Fibroblast of peridontal ligament (primary cell): ENCODE measurements around the gene PNMA1.
"Not testable (repeated sequence)": the region's sequence is repeated elsewhere in the genome, so short reads cannot be mapped to it uniquely, and the experiment has no call there.

Experiments
- DNase-seq: peaks from one replicate; pipeline ENCODE4 v3.0.0-alpha.2; 2010; ENCODE audit errors: extremely low read depth

PNMA1 gene

DNA sequence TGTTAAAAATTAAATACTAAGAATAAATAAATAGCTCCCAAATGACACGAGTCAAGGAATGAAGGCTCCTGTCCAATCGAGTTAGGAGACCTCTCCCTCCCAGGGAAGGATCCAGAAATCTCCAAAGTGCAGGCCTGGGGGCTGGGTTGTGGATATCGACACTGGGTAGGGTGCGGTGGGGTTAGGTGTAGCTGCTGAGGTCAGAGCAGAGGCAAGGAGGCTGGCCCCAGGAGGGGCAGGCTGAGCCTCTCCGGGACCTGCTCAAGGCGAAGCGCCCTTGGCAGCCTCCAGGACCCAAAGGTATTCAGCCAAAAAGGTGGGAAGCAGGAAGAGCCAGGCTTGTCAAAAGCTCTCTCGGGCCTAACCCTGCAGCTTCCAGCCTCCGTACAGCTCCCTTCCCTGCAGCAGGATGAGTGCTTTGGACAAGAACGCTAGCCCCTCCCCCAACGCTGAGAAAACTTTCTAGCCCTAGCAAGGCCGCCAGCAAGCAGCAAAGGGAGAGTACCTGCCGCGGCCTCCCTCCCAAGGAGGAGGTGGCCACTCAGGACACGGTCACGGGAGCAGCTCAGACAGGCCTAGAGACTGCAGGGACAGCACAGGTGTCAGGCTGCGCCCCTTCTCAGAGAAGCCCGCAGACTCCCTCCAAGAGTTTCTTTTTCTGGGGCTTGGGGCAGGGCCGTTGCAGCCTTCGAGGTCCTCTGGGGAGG is 3.7 kb upstream of the PNMA1 start:
- DNase-seq: no peak

DNA sequence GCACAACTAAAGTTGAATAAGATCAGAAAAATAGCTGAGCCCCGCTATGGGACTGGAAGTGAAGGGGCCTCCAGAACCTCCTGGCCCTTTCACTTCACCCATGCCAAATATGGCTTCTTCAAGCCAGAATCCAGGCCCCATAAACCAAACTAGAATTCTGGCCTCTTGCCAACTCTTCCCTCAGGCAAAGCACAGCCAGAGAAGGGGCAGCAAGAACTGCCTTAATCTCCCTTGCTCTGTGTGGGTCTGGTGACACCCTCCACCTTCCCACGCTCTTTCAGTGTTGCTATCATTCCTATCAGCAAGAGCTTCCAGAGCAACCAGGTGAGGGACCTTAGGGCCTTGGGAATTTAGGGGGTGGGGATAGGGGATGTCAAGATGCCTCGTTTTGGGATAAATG is 3.1 kb upstream of the PNMA1 start:
- peak; percentile 23 for DNase-seq

DNA sequence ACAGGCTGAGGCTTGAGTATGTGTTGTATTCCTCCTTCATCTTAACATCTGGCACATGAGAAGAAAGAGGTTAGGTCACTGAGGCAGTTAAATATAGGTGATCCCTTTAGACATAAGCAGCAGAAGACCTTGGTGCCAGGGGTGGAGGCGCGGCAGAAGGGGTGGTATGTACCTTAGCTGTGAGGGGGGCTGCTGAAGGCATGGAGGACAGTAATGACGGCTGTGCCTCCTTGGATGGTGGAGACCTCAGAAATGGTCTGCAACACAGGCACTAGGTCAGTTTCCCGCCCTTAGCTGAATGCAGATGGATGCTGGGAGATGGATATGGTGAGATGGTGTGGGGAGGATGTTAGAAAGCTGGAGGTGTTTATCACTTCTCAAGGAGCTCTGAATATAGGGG is 1.5 kb upstream of the PNMA1 start:
- no peak for DNase-seq

- peak; percentile 20 for DNase-seq
These were observed 485 bp upstream of the PNMA1 start for GRCh38 chr14:73714656-73715081.

DNA sequence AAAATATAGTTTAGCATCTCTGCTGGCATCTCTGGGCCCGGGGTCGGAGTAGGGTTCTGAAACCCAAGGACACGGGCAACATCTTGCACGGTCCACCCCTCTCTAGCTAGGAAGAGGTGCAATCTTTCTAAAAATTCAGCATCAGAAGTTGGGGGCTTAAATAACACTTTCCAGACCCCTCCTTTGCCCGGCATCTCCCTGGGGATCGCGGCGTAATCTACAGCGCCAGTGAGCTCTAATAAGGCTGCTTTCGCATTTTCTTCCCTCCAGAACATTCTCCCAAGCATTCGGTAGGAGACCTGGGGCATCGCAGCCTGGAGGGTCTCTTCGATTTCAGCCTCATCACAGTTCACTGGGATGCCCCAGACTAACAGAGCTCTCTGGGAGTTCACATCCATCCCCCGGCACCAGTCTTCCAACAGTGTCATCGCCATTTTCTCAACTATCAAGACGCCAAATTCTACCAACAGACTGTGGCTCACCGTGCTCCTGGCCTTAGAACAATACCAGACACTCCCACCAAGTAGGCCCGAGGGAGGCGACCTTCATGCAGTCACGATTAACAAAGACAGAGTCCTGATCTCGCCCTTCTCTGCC is 880 bp downstream of the PNMA1 start:
- peak; percentile 32 for DNase-seq

DNA sequence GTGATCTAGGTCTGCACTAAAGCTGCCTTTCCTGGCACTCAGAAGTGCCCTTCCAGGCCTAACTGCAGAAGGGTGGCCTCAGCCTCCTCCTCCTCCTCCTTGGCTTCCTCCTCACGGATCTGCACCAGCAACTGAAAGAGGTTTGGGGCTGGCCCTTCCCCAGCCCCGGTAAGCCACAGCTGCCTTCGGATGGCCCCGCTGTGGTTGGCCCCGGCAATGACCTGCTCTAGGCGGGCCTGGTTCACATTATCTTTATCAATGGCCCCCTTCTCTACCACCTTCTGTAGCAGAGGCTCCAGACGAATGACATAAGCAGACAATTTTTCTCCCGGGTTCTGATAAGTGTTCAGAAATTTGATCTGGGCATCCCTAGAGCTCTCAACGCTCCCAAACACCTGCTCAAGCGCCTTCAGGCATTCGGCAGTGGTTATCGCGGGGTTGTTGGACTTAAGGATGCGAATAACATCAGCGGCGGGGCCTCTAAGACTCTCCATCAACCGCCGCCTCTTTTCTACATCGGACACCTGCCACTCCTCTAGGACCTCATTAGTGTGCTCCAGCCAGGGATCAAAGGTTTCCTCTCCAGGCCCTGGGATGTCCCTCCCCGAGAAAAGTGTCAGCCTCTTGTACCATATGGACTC is 1.5 kb downstream of the PNMA1 start:
- peak; percentile 18 for DNase-seq

GRCh38 chr14:73712071-73712506 is 2.1 kb downstream of the PNMA1 start:
- peak; percentile 18 for DNase-seq

- DNase-seq: no peak
These were observed 3.4 kb downstream of the PNMA1 start for GRCh38 chr14:73710737-73711136.

DNA sequence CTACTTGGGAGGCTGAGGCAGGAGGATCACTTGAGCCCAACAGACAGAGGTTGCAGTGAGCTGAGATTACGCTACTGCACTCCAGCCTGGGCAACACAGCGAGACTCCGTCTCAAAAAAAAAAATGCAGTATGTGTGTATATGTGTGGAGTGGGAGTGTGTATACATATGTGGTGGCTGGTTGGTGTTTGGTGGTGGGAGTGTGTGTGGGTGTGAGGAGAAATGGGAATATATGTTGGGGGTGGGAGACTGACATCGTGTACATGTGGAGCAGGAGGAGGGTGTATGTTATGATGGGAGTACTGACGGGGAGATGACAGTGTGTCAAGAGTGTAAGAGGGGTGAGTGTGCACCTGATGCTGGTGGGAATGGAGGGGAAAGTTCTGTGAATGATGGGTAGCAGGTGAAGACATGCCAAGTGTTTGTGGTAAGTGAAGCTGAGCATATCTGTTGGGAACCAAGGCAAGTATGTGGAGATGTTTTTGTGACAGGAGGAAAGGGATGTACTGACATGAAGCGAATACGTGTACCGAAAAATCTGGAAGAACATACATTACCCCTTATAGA is 4.2 kb downstream of the PNMA1 start:
- no peak for DNase-seq

GRCh38 chr14:73708076-73708475 is 6.1 kb downstream of the PNMA1 start:
- DNase-seq: not testable (repeated sequence)

GRCh38 chr14:73700325-73700724 is 13.9 kb downstream of the PNMA1 start:
- no peak for DNase-seq

DNA sequence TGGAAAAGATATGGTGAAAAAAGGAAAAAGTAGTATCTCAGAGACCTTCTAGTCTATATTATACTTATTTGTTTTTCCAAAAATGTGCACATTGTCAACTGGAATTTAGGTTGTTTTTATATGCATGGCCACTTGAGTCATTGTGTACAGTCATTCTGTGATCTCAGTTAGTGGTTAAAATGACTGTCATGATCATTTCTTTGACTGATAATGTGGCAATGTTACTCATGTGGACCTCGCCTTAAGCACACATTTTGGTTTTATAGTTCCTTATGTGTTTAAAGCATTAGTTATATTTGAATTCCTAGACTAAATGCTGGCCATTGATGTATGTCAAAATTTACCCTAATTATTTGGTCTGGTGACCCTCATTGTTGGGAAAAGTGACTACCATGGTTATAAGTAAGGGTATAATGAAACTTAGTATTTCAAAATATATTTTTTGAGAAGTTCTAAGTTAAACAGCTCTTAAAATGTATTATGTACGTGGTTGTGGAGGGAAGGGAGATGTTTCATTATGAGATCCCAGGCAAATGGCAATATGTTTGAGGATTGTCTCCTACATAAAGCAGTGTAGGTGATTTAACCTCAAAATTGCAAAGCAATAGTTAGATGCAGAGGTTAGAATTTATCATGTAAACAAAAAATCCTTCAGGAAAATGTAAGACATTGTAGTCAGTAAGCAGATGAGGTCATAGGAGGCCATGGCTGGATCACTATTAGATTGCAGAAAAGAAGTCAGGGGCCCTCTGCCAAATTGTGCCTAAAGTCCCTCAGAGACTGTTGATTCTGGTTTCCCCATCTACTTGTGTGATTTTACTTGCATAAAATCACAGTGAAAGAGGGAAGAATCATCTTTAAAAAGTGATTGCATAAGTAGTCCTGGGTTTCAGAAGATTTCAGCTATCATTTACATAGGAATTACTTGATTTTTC is 17.5 kb downstream of the PNMA1 start:
- peak; percentile 86 for DNase-seq

- no peak for DNase-seq
These were observed 18.2 kb downstream of the PNMA1 start for GRCh38 chr14:73695997-73696396.

DNA sequence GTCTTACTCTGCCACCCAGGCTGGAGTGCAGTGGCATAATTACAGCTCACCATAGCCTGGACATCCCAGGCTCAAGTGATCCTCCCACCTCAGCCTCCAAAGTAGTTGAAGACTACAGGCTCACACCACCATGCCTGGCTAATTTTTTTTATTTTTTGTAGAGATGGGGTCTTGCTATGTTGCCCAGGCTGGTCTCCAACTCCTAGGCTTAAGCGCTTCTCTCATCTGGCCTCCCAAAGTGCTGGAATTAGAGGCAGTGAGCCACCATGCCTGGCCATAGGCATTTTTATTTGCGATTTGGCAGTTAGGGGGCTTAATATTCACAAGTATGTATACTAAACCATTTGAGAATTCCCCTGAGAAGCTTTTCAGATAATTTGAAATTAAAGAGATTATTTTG is 19.1 kb downstream of the PNMA1 start:
- DNase-seq: no peak

GRCh38 chr14:73694083-73694482 is 20.1 kb downstream of the PNMA1 start:
- no peak for DNase-seq

GRCh38 chr14:73686901-73687300 is 27.3 kb downstream of the PNMA1 start:
- no peak for DNase-seq

- no peak for DNase-seq
These were observed 28.9 kb downstream of the PNMA1 start for GRCh38 chr14:73685328-73685727.

GRCh38 chr14:73684627-73685026 is 29.6 kb downstream of the PNMA1 start:
- DNase-seq: no peak

DNA sequence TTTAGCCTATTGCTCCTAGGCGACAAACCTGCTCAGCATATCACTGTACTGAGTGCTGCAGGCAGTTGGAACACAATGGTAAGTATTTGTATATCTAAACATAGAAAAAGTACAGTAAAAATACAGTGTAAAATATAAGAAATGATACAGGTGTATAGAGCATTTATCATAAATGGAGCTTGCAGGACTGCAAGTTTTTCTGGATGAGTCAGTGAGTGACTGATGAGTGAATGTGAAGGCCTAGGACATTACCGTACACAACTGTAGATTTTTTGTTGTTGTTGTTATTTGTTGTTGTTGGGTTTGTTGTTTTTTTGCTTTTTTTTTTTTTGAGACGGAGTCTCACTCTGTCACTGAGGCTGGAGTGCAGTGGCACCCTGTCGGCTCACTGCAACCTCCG is 33.4 kb downstream of the PNMA1 start:
- no peak for DNase-seq

- DNase-seq: no peak
These were observed 35.5 kb downstream of the PNMA1 start for GRCh38 chr14:73678698-73679097.

GRCh38 chr14:73674986-73675385 is 39.2 kb downstream of the PNMA1 start:
- DNase-seq: no peak

- no peak for DNase-seq
These were observed 46.3 kb downstream of the PNMA1 start for GRCh38 chr14:73667854-73668253.
